HEK293T (cell line): ENCODE results near the gene COL27A1.

Source experiments
- CTCF ChIA-PET: fragments of 350-600 bp; formaldehyde crosslinking; extraction: SDS; loops from one replicate; lab custom pipeline; 2021; ENCODE audit warnings: antibody characterized with exemption, inconsistent platforms; lab: Yijun Ruan, JAX
- POLR2A ChIA-PET: fragments of 350-600 bp; formaldehyde crosslinking; extraction: SDS; loops from one replicate; lab custom pipeline; 2020; ENCODE audit warnings: antibody characterized with exemption, inconsistent platforms; lab: Yijun Ruan, JAX
- DNase-seq: peaks from one replicate; pipeline ENCODE4 v3.0.0; 2012; ENCODE audit warnings: mixed read lengths; ENCODE audit errors: extremely low spot score
- ARNT ChIP-seq: fragments of 450-650 bp; IDR thresholded peaks from 2 replicates; pipeline ENCODE4 v1.6.1; 2017; ENCODE audit warnings: mild to moderate bottlenecking
- BHLHE40 ChIP-seq: fragments of 450-650 bp; IDR thresholded peaks from 2 replicates; pipeline ENCODE4 v1.6.1; 2016; ENCODE audit warnings: mild to moderate bottlenecking, moderate library complexity, borderline replicate concordance
- CTBP1 ChIP-seq: fragments of 450-650 bp; IDR thresholded peaks from 2 replicates; pipeline ENCODE4 v1.6.1; 2016; ENCODE audit warnings: borderline replicate concordance
- ELF4 ChIP-seq: fragments of 450-650 bp; IDR thresholded peaks from 2 replicates; pipeline ENCODE4 v1.6.1; 2017; ENCODE audit warnings: antibody characterized with exemption
- FOXA1 ChIP-seq: fragments of 450-650 bp; IDR thresholded peaks from 2 replicates; pipeline ENCODE4 v1.6.1; 2016; ENCODE audit warnings: mild to moderate bottlenecking
- FOXK2 ChIP-seq: fragments of 450-650 bp; IDR thresholded peaks from 2 replicates; pipeline ENCODE4 v1.6.1; 2016; ENCODE audit warnings: mild to moderate bottlenecking
- FOXM1 ChIP-seq: fragments of 450-650 bp; IDR thresholded peaks from 2 replicates; pipeline ENCODE4 v1.6.1; 2017; ENCODE audit warnings: mild to moderate bottlenecking, borderline replicate concordance
- HDGF ChIP-seq: fragments of 450-650 bp; IDR thresholded peaks from 2 replicates; pipeline ENCODE4 v1.6.1; 2017; ENCODE audit warnings: antibody characterized with exemption, borderline replicate concordance
- L3MBTL2 ChIP-seq: fragments of 450-650 bp; conservative IDR thresholded peaks from 2 replicates; pipeline ENCODE4 v1.6.1; 2016; ENCODE audit warnings: mild to moderate bottlenecking
- LEF1 ChIP-seq: fragments of 450-650 bp; IDR thresholded peaks from 2 replicates; pipeline ENCODE4 v1.6.1; 2017; ENCODE audit warnings: mild to moderate bottlenecking, borderline replicate concordance
- NFRKB ChIP-seq: fragments of 450-650 bp; IDR thresholded peaks from 2 replicates; pipeline ENCODE4 v1.6.1; 2016; ENCODE audit warnings: mild to moderate bottlenecking, moderate library complexity
- PKNOX1 ChIP-seq: fragments of 450-650 bp; IDR thresholded peaks from 2 replicates; pipeline ENCODE4 v1.6.1; 2016
- SP1 ChIP-seq: fragments of 450-650 bp; IDR thresholded peaks from 2 replicates; pipeline ENCODE4 v1.6.1; 2017
- SUZ12 ChIP-seq: fragments of 450-650 bp; IDR thresholded peaks from 2 replicates; pipeline ENCODE4 v1.6.1; 2016; ENCODE audit warnings: mild to moderate bottlenecking
- TARDBP ChIP-seq: fragments of 450-650 bp; IDR thresholded peaks from 2 replicates; pipeline ENCODE4 v1.6.1; 2016
- ZNF384 ChIP-seq: fragments of 450-650 bp; IDR thresholded peaks from 2 replicates; pipeline ENCODE4 v1.6.1; 2016

The COL27A1 gene

GRCh38 chr9:114266969-114267368 is 111.6 kb downstream of the COL27A1 start:
- ChIA-PET POLR2A (no interaction called here), CTCF (interaction anchor here (0.6 to 1.0 kb wide), 2 partner anchors 44 to 159 kb away, joined by 4 read pairs; no protein-coding TSS in a partner anchor)
- DNase-seq = no peak
- TF ChIP-seq SP1 = no peak
- no peak for TF ChIP-seq ARNT
- no peak for TF ChIP-seq BHLHE40
- no peak for TF ChIP-seq HDGF
- TF ChIP-seq SUZ12 = no peak
- no peak for TF ChIP-seq L3MBTL2
- no peak for TF ChIP-seq ELF4
- TF ChIP-seq FOXA1 = no peak
- no peak for TF ChIP-seq PKNOX1
- no peak for TF ChIP-seq NFRKB
- TF ChIP-seq LEF1 = no peak
- no peak for TF ChIP-seq CTBP1

GRCh38 chr9:114269023-114269422 is 113.7 kb downstream of the COL27A1 start:
- DNase-seq = no peak
- ChIA-PET CTCF (no interaction called here), POLR2A (no interaction called here)
- TF ChIP-seq FOXM1 (no peak), NFRKB (no peak), ARNT (no peak), TARDBP (no peak), LEF1 (no peak), FOXA1 (no peak)

GRCh38 chr9:114270120-114270975 is 115.0 kb downstream of the COL27A1 start:
- CTCF ChIA-PET = interaction anchor here (1.5 to 2.1 kb wide), 2 partner anchors 21 to 163 kb away, joined by 5 to 8 read pairs; no protein-coding TSS in a partner anchor
- no peak for DNase-seq
- TF ChIP-seq ZNF384 = no peak
- TF ChIP-seq ELF4 = no peak
- TF ChIP-seq FOXM1 = no peak
- TF ChIP-seq TARDBP = no peak
- no peak for TF ChIP-seq PKNOX1
- TF ChIP-seq BHLHE40 = no peak
- TF ChIP-seq SP1 = no peak
- no peak for TF ChIP-seq CTBP1
- TF ChIP-seq NFRKB = no peak
- TF ChIP-seq FOXA1 = no peak
- no peak for TF ChIP-seq L3MBTL2
- TF ChIP-seq FOXK2 = no peak
- no peak for TF ChIP-seq SUZ12
- TF ChIP-seq LEF1 = no peak
- POLR2A ChIA-PET = no interaction called here

GRCh38 chr9:114271556-114272510 is 116.5 kb downstream of the COL27A1 start:
- POLR2A ChIA-PET = no interaction called here
- CTCF ChIA-PET = interaction anchor here (0.5 to 4.4 kb wide), 7 partner anchors 14 to 198 kb away, joined by 3 to 19 read pairs (median 4); partner anchors contain the start of gene KIF12
- TF ChIP-seq FOXK2 (no peak), BHLHE40 (no peak), LEF1 (no peak), HDGF (no peak), ELF4 (no peak)
- DNase-seq = peak; percentile 48

- POLR2A ChIA-PET = no interaction called here
- CTCF ChIA-PET = interaction anchor here (1.8 to 4.4 kb wide), 2 partner anchors 165 to 190 kb away, joined by 4 to 19 read pairs; no protein-coding TSS in a partner anchor
- no peak for DNase-seq
- TF ChIP-seq CTBP1 = no peak
- no peak for TF ChIP-seq LEF1
- TF ChIP-seq ARNT = no peak
- TF ChIP-seq NFRKB = no peak
- TF ChIP-seq SP1 = no peak
- no peak for TF ChIP-seq ZNF384
- no peak for TF ChIP-seq PKNOX1
- no peak for TF ChIP-seq BHLHE40
- TF ChIP-seq SUZ12 = no peak
- TF ChIP-seq ELF4 = no peak
- no peak for TF ChIP-seq TARDBP
- no peak for TF ChIP-seq FOXK2
- no peak for TF ChIP-seq HDGF
- TF ChIP-seq FOXM1 = no peak
These were observed 117.5 kb downstream of the COL27A1 start for GRCh38 chr9:114272739-114273431.
